ACHN (cell line): Measurements from ENCODE around the gene CXCR5.
A peak's percentile ranks its signal among the peaks of the same experiment; 100 is the strongest.

Source experiments
- DNase-seq: peaks from one replicate; pipeline ENCODE4 v3.0.0-alpha.2; 2015
- in situ Hi-C: cut with HindIII; loops from 2 replicates; pipeline ENCODE4 v1.10.0; 2017; ENCODE audit warnings: low sequenced_read_pairs, low pct_ligation_motif_present, low pct_unique_long_range_greater_than_20kb

CXCR5 gene

GRCh38 chr11:118918686-118919280, 35.1 kb downstream of the CXCR5 start:
- in situ Hi-C loops: no loop called here
- DNase-seq: peak; percentile 37

- peak; percentile 63 for DNase-seq
- in situ Hi-C loops: no loop called here
Observed at GRCh38 chr11:118921121-118921928, 37.6 kb downstream of the CXCR5 start.

- DNase-seq: peak; percentile 85
- in situ Hi-C loops: no loop called here
Observed at GRCh38 chr11:118921929-118922744, 38.4 kb downstream of the CXCR5 start.

- in situ Hi-C loops: no loop called here
- no peak for DNase-seq
Observed at GRCh38 chr11:118922745-118923627, 39.3 kb downstream of the CXCR5 start.

GRCh38 chr11:118923721-118924587, 40.3 kb downstream of the CXCR5 start:
- in situ Hi-C loops: no loop called here

GRCh38 chr11:118924591-118925585, 41.2 kb downstream of the CXCR5 start:
- in situ Hi-C loops: no loop called here
- peak; percentile 37 for DNase-seq

More at GRCh38 chr11:118923721-118924587, 40.3 kb downstream of the CXCR5 start:
- DNase-seq: no peak

GRCh38 chr11:118927554-118928100, 43.9 kb downstream of the CXCR5 start:
- DNase-seq: peak; percentile 39
- in situ Hi-C loops: no loop called here

GRCh38 chr11:118928101-118928869, 44.6 kb downstream of the CXCR5 start:
- in situ Hi-C loops: no loop called here
- DNase-seq: peak; percentile 93

- in situ Hi-C loops: no loop called here
Observed at GRCh38 chr11:118928870-118929500, 45.3 kb downstream of the CXCR5 start.

GRCh38 chr11:118929501-118930093, 45.9 kb downstream of the CXCR5 start:
- DNase-seq: peak; percentile 90
- in situ Hi-C loops: no loop called here

More at GRCh38 chr11:118928870-118929500, 45.3 kb downstream of the CXCR5 start:
- peak; percentile 52 for DNase-seq

- DNase-seq: peak; percentile 83
- in situ Hi-C loops: no loop called here
Observed at GRCh38 chr11:118930094-118930712, 46.5 kb downstream of the CXCR5 start.

GRCh38 chr11:118931571-118931970, 47.9 kb downstream of the CXCR5 start:
- in situ Hi-C loops: no loop called here
- no peak for DNase-seq

GRCh38 chr11:118933486-118933885, 49.8 kb downstream of the CXCR5 start:
- no peak for DNase-seq
- in situ Hi-C loops: no loop called here

- in situ Hi-C loops: no loop called here
Observed at GRCh38 chr11:118935376-118935775, 51.7 kb downstream of the CXCR5 start.

More at GRCh38 chr11:118935376-118935775, 51.7 kb downstream of the CXCR5 start:
- DNase-seq: no peak
